ENCODE data around the gene ETDC. TPM values are rescaled to one million over a fixed set of nuclear protein-coding genes. Genes with fewer than 3 reads are reported as not detected.

ETDC gene
- total RNA-seq, 6 experiments from 2014 or later: not detected

DNA sequence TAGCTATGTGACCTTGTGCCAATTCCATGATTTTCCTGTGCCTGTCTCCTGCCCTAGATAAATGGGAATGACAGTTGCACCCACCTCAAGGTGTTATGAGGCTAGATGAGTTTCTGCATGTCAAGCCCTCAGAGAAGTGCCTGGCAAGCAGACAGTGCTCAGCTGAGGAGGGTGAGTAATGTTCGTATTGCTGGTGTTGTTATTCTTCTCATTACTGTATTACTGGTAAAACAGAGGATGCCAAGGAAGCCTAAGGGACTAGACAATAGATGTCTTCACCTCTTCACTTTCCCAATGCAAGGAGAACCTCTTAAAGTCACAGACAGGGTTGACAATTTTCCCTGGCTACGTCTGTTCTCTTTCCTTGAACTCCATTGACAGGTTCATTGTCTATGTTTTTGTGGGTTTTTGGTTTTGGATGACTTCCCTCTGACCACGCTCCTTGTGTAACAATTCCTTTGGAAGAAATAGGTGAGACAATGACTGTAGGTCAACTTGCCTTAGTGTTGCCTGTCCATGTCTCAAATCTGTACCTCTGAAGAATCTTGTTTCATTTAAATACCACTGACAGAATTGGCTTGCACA lies 19.2 kb downstream of the ETDC start:
- Mint-ChIP-seq H3K4me3 (no peak overlapping the region), H3K27me3 (ENCODE audit: insufficient read depth) (no peaks in the 10 kb centered on the region), H3K4me1 (ENCODE audit: low read depth) (peaks cover 33% of the 10 kb centered on the region), H3K27ac (no peak overlapping the region), H3K36me3 (ENCODE audit: low read depth) (peaks cover 10% of the 10 kb centered on the region; the same call in 1 of the 2 replicates), H3K9me3 (no peaks in the 10 kb centered on the region; the same call in 1 of the 2 replicates)
- no peak for DNase-seq
- TF ChIP-seq, protein P1, sequence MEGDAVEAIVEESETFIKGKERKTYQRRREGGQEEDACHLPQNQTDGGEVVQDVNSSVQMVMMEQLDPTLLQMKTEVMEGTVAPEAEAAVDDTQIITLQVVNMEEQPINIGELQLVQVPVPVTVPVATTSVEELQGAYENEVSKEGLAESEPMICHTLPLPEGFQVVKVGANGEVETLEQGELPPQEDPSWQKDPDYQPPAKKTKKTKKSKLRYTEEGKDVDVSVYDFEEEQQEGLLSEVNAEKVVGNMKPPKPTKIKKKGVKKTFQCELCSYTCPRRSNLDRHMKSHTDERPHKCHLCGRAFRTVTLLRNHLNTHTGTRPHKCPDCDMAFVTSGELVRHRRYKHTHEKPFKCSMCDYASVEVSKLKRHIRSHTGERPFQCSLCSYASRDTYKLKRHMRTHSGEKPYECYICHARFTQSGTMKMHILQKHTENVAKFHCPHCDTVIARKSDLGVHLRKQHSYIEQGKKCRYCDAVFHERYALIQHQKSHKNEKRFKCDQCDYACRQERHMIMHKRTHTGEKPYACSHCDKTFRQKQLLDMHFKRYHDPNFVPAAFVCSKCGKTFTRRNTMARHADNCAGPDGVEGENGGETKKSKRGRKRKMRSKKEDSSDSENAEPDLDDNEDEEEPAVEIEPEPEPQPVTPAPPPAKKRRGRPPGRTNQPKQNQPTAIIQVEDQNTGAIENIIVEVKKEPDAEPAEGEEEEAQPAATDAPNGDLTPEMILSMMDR (IDR thresholded peaks at IDR 0.05): no peak

DNA sequence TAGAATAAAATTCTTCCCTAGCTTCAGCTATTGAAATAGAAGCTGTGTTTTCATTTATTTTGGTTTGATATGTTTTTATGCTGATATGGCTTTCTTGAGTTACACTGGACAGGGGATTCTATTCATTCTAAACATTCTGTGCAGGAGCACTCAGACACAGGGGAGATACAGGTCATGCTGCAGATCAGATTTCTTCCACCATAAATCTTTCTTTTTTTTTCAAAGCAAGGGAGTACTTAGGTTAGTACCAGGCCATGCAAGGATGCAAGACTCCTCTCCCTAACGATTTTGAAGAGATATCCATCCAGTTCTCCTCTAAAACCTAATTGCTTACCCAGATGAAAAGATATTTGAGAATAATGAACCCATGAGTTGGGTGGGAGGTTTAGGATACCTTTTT lies 21.4 kb downstream of the ETDC start:
- Mint-ChIP-seq H3K9me3 (no peaks in the 10 kb centered on the region), H3K27ac (no peak overlapping the region), H3K4me3 (no peak overlapping the region), H3K36me3 (ENCODE audit: low read depth) (peaks cover 10% of the 10 kb centered on the region; the same call in 1 of the 2 replicates), H3K4me1 (ENCODE audit: low read depth) (peaks cover 33% of the 10 kb centered on the region), H3K27me3 (ENCODE audit: insufficient read depth) (no peaks in the 10 kb centered on the region)
- TF ChIP-seq, protein P1 (IDR thresholded peaks at IDR 0.05): no peak
- no peak for DNase-seq

DNA sequence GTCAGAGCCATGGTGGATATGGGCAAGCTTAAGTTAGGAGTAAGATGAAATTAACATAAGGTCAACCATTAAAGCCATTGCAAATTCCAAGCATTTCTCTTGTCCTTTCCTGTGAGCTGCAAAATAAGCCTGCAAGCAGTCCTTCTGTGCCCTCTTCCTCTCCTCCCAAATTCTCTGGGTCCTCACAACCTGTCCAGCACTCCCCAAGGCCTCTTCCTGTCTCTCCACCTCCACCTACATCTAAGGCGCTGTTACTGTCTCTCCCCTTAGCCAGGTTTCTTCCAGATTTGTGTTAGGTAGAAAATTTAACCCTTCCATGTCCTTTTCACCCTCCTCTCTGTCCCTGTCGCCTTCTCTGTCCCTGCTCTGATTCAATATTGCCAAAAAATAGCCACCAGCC lies 22.2 kb downstream of the ETDC start:
- Mint-ChIP-seq H3K4me3 (no peak overlapping the region), H3K36me3 (ENCODE audit: low read depth) (peaks cover 8% of the 10 kb centered on the region; the same call in 1 of the 2 replicates), H3K27ac (no peak overlapping the region), H3K9me3 (no peaks in the 10 kb centered on the region), H3K4me1 (ENCODE audit: low read depth) (peaks cover 32% of the 10 kb centered on the region), H3K27me3 (ENCODE audit: insufficient read depth) (no peaks in the 10 kb centered on the region)
- DNase-seq: no peak
- TF ChIP-seq, protein P1 (IDR thresholded peaks at IDR 0.05): no peak

DNA sequence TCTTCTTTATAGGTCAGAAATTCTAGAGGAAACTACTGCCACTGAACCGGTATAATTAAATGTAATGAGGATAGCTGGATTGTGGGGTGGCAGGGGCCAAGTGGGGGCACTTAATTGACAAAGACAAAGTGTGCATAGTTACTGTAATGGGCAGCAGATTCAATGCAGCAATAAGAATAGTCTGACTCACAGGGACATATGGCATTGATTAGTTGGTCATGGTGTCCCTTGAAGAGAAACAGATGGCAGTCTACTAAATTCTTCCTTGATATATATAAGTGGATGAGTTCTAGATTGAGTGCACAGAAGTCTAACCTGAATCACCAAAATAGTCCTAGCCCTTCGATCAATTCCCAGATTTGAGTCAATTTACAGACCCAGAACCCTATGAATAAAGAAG lies 31.6 kb downstream of the ETDC start:
- peak overlapping the region; percentile 45; the same call in 1 of the 2 replicates for H3K27ac Mint-ChIP-seq
- no peaks in the 10 kb centered on the region for H3K9me3 Mint-ChIP-seq
- peaks cover 49% of the 10 kb centered on the region for H3K4me1 Mint-ChIP-seq (ENCODE audit: low read depth)
- H3K36me3 Mint-ChIP-seq (ENCODE audit: low read depth): no peaks in the 10 kb centered on the region; the same call in 1 of the 2 replicates
- H3K4me3 Mint-ChIP-seq: peak overlapping the region; percentile 99
- peak; percentile 60 for DNase-seq
- TF ChIP-seq, protein P1 (IDR thresholded peaks at IDR 0.05): no peak
- H3K27me3 Mint-ChIP-seq (ENCODE audit: insufficient read depth): peaks cover 4% of the 10 kb centered on the region

DNA sequence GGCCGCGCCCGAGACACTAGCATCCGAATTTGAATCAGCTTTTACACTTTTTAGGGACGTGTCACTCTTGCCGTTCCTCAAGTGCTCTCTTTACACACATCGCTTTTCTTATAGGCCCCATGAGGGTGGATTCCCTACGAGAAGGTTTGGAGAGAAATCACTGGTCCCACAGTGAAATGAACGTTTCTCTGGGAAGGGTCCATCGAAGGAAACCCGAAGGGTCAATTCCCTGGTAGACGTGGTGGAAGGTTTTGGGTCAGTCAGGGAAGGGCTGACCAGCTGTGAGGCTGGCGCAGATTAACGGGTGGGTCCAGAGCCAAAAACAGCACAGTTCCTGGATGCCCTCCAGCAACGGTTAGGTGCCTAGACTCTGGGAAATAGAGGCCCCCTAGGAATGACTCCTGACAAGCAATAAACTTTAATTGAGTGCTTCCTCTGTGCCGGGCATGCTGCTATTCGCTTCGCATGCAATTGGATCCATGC lies 35.9 kb downstream of the ETDC start:
- TF ChIP-seq, protein P1 (IDR thresholded peaks at IDR 0.05): no peak
- peaks cover 42% of the 10 kb centered on the region for H3K4me1 Mint-ChIP-seq (ENCODE audit: low read depth)
- peak; percentile 58 for DNase-seq
- peak overlapping the region; percentile 96 for H3K4me3 Mint-ChIP-seq
- H3K27me3 Mint-ChIP-seq (ENCODE audit: insufficient read depth): peaks cover 4% of the 10 kb centered on the region
- H3K9me3 Mint-ChIP-seq: no peaks in the 10 kb centered on the region
- peaks cover 5% of the 10 kb centered on the region; the same call in 1 of the 2 replicates for H3K36me3 Mint-ChIP-seq (ENCODE audit: low read depth)
- H3K27ac Mint-ChIP-seq: peak overlapping the region; percentile 97
